Mononuclear cell (primary cell): ENCODE data around the gene SLC10A7. TPM values are rescaled to one million over a fixed set of nuclear protein-coding genes. Genes with fewer than 3 reads are reported as not detected.

Source experiments
- H3K27me3 ChIP-seq: 2 replicates; pipeline ENCODE4 v1.6.0; 2011; ENCODE audit warnings: low read length, control low read depth; ENCODE audit not compliant: insufficient read depth
- H3K4me1 ChIP-seq: 2 replicates; pipeline ENCODE4 v1.5.1; 2011; ENCODE audit warnings: mild to moderate bottlenecking, low read length, control low read depth; ENCODE audit not compliant: insufficient read depth
- H3K4me3 ChIP-seq: 2 replicates; pipeline ENCODE4 v1.5.1; 2011; ENCODE audit warnings: mild to moderate bottlenecking, low read length, moderate library complexity
- H3K9me3 ChIP-seq: 2 replicates; pipeline ENCODE4 v1.5.1; 2011; ENCODE audit warnings: low read depth, mild to moderate bottlenecking, control low read depth, low read length
- total RNA-seq: library from RNA; depleted of rRNA; stranded (reverse); fragments of >200 nt; gene quantifications from one replicate; pipeline ENCODE4 v1.2.3, GENCODE V29; 2012

The SLC10A7 gene
- total RNA-seq, 1 donor: 12.8 TPM

- Histone ChIP-seq H3K4me1 (no peaks in the 10 kb centered on the region), H3K27me3 (no peaks in the 10 kb centered on the region), H3K4me3 (no peak overlapping the region), H3K9me3 (no peaks in the 10 kb centered on the region)
These were observed 255.7 kb downstream of the SLC10A7 start for GRCh38 chr4:146265950-146266490.

GRCh38 chr4:146263793-146264192 lies 257.9 kb downstream of the SLC10A7 start:
- H3K9me3 ChIP-seq: no peaks in the 10 kb centered on the region
- H3K27me3 ChIP-seq: no peaks in the 10 kb centered on the region
- no peak overlapping the region for H3K4me3 ChIP-seq
- no peaks in the 10 kb centered on the region for H3K4me1 ChIP-seq

- no peaks in the 10 kb centered on the region for H3K9me3 ChIP-seq
- H3K4me1 ChIP-seq: no peaks in the 10 kb centered on the region
- H3K27me3 ChIP-seq: no peaks in the 10 kb centered on the region
- H3K4me3 ChIP-seq: no peak overlapping the region
These were observed 260.7 kb downstream of the SLC10A7 start for GRCh38 chr4:146261041-146261440.

- no peaks in the 10 kb centered on the region for H3K27me3 ChIP-seq
- no peak overlapping the region for H3K4me3 ChIP-seq
- no peaks in the 10 kb centered on the region for H3K9me3 ChIP-seq
- H3K4me1 ChIP-seq: no peaks in the 10 kb centered on the region
These were observed 261.2 kb downstream of the SLC10A7 start for GRCh38 chr4:146260521-146260920.

GRCh38 chr4:146257511-146257910 lies 264.2 kb downstream of the SLC10A7 start:
- Histone ChIP-seq H3K4me1 (no peaks in the 10 kb centered on the region), H3K9me3 (no peaks in the 10 kb centered on the region), H3K27me3 (no peaks in the 10 kb centered on the region), H3K4me3 (no peak overlapping the region)

GRCh38 chr4:146256328-146256727 lies 265.4 kb downstream of the SLC10A7 start:
- Histone ChIP-seq H3K4me3 (no peak overlapping the region), H3K9me3 (no peaks in the 10 kb centered on the region), H3K4me1 (no peaks in the 10 kb centered on the region), H3K27me3 (no peaks in the 10 kb centered on the region)

GRCh38 chr4:146255874-146256273 lies 265.9 kb downstream of the SLC10A7 start:
- Histone ChIP-seq H3K4me3 (no peak overlapping the region), H3K4me1 (no peaks in the 10 kb centered on the region), H3K27me3 (no peaks in the 10 kb centered on the region), H3K9me3 (no peaks in the 10 kb centered on the region)

GRCh38 chr4:146255463-146255862 lies 266.3 kb downstream of the SLC10A7 start:
- no peaks in the 10 kb centered on the region for H3K9me3 ChIP-seq

GRCh38 chr4:146252969-146253611 lies 268.6 kb downstream of the SLC10A7 start:
- no peaks in the 10 kb centered on the region for H3K9me3 ChIP-seq
- no peaks in the 10 kb centered on the region for H3K27me3 ChIP-seq
- H3K4me1 ChIP-seq: no peaks in the 10 kb centered on the region
- no peak overlapping the region for H3K4me3 ChIP-seq

More at GRCh38 chr4:146255463-146255862, 266.3 kb downstream of the SLC10A7 start:
- no peaks in the 10 kb centered on the region for H3K27me3 ChIP-seq
- no peak overlapping the region for H3K4me3 ChIP-seq
- H3K4me1 ChIP-seq: no peaks in the 10 kb centered on the region

GRCh38 chr4:146247356-146247755 lies 274.4 kb downstream of the SLC10A7 start:
- H3K27me3 ChIP-seq: no peaks in the 10 kb centered on the region
- peaks cover 10% of the 10 kb centered on the region for H3K4me1 ChIP-seq
- H3K4me3 ChIP-seq: no peak overlapping the region
- no peaks in the 10 kb centered on the region for H3K9me3 ChIP-seq

GRCh38 chr4:146246381-146246780 lies 275.4 kb downstream of the SLC10A7 start:
- H3K9me3 ChIP-seq: no peaks in the 10 kb centered on the region
- H3K27me3 ChIP-seq: no peaks in the 10 kb centered on the region

GRCh38 chr4:146245850-146246249 lies 275.9 kb downstream of the SLC10A7 start:
- no peak overlapping the region for H3K4me3 ChIP-seq
- no peaks in the 10 kb centered on the region for H3K27me3 ChIP-seq
- H3K9me3 ChIP-seq: no peaks in the 10 kb centered on the region
- H3K4me1 ChIP-seq: peaks cover 10% of the 10 kb centered on the region

More at GRCh38 chr4:146246381-146246780, 275.4 kb downstream of the SLC10A7 start:
- Histone ChIP-seq H3K4me3 (no peak overlapping the region), H3K4me1 (peaks cover 10% of the 10 kb centered on the region)

- no peak overlapping the region for H3K4me3 ChIP-seq
- H3K9me3 ChIP-seq: no peaks in the 10 kb centered on the region
- H3K4me1 ChIP-seq: peaks cover 10% of the 10 kb centered on the region
- H3K27me3 ChIP-seq: no peaks in the 10 kb centered on the region
These were observed 276.5 kb downstream of the SLC10A7 start for GRCh38 chr4:146245246-146245645.

GRCh38 chr4:146244496-146244895 lies 277.2 kb downstream of the SLC10A7 start:
- Histone ChIP-seq H3K4me3 (no peak overlapping the region), H3K27me3 (no peaks in the 10 kb centered on the region), H3K4me1 (peaks cover 10% of the 10 kb centered on the region), H3K9me3 (no peaks in the 10 kb centered on the region)

GRCh38 chr4:146243883-146244277 lies 277.9 kb downstream of the SLC10A7 start:
- Histone ChIP-seq H3K27me3 (no peaks in the 10 kb centered on the region), H3K9me3 (no peaks in the 10 kb centered on the region), H3K4me3 (no peak overlapping the region), H3K4me1 (peaks cover 10% of the 10 kb centered on the region)
